Activated CD4-positive, CD25-positive, alpha-beta regulatory T cell treated with anti-CD3 and anti-CD28 coated beads, Interleukin-2, amount 50 U/mL, for 72 hours (primary cell): ENCODE results near the gene TRNAU1AP.
"Not testable (repeated sequence)": the region's sequence is repeated elsewhere in the genome, so short reads cannot be mapped to it uniquely, and the experiment has no call there.

Source experiments
- DNase-seq: peaks from one replicate; pipeline ENCODE4 v3.0.0; 2021

Gene TRNAU1AP

DNA sequence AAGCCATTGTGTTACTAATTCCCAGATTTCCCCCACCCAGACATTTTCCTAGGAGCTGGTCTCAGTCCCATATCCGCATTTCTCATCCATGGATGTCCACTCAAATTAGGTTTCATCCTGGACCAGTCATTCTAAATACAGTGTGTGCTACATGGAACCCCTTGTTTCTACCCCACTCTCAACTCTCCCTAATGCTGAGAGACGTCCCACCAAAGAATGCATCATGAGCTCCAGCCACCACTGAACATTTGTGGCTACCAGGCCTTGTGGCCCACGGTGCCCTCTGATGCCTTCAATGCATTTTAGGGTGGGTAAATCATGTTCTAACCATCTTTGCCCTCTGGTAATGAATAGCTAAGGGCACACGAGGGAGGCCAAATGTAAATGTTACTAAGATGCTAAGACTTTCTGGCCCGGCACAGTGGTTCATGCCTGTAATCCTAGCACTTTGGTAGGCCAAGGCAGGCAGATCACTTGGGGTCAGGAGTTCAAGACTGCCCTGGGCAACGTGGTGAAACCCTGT, 25.9 kb downstream of the TRNAU1AP start:
- DNase-seq: no peak

GRCh38 chr1:28579401-28579800, 26.5 kb downstream of the TRNAU1AP start:
- no peak for DNase-seq

DNA sequence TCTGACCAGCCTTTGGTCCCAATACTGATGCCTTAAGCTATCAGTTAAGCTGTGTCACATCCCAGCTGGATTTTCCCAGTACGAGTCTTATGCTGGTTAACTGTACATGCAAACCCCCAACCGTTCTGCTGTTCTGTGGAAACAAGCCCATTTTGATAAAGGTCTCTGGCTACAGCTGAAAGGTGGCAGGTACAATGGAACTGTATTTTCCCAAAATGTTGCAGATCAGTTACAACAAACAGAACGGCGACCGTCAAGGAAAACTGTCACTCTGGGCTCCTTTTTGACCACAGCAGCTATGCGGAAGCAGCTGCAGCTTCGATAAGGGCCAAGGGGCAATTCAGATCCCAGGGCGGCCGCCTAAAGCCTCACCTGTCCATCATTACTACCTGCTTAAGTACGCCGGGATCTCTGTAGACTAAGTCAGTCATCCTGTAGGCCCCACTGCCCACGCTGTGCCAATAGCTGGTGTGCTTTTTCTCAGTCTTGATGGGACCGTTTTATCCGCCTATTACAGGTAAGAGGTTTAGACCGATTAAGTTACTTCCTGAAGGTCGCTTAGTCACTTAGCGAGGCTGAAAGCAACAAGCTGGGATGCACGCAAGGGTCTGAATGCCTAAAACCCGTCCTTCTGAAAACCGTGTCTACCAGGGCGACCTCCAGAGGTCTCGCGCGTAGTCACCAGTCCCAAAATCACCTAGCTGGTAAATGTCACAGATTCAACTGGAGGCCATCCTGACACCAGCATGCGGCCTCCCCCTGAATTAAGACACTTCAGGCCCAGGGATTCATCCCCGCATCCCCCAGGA, 28.0 kb downstream of the TRNAU1AP start:
- DNase-seq: no peak

DNA sequence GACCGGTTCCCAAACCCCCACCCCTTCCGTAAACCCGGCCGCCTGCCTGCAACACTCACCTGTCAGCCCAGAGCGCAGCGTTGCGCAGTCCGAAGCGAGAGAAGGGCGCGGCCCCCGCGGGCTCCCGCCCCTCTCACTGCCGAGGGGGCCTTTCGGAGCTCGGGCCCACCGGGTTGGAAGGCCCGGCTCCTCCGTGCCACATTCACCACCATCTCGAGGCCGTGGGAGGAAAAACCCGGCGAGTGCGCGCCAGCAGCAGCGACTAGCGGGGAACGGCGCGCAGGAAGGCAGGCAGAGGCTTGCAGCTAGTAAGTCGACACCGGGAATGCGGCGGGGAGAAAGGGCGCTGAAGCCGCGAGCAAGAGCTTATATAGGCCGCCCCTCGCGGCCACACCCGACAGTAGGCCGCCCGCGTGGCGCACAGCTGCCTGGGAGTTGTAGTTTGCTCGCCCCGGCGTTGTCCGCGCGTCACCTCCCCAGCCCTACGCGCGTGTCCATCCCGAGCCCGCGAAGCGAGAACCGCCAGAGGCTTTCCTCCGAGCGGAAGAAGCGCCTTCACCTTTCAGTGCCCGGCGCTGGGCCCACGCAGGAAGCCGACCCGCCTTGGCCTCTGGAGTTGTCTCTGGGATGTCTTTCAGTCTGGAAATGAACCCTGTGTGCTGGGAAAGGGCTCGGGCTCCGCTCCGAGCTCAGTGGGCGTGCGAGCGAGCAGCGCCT, 28.8 kb downstream of the TRNAU1AP start:
- DNase-seq: peak; percentile 93

DNA sequence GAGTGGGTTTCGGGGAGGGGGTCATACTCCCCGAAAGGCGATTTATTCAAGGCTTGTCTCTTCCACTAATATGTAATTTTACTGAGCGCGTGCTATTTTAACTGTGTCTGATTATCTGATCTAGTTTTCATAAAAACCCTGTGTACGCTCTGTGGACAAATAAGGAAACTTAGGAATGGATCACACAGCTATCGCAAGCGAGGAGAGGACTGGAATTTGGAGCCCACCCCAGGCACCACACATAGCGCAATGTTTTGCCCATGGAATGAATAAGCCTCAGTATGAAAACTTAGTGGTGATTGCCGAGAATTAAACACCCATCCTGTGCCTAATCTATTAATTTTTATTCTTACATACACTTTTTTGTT, 29.3 kb downstream of the TRNAU1AP start:
- DNase-seq: no peak

GRCh38 chr1:28586585-28587391, 33.9 kb downstream of the TRNAU1AP start:
- DNase-seq: not testable (repeated sequence)

- DNase-seq: no peak
Observed at GRCh38 chr1:28591708-28592320, 38.9 kb downstream of the TRNAU1AP start, which contains the start of gene RAB42. TSS of gene RAB42 (plus strand) at chr1:28592265. CDS start at chr1:28592512, 247 bp downstream.

GRCh38 chr1:28592321-28593071, 39.6 kb downstream of the TRNAU1AP start:
- no peak for DNase-seq

DNA sequence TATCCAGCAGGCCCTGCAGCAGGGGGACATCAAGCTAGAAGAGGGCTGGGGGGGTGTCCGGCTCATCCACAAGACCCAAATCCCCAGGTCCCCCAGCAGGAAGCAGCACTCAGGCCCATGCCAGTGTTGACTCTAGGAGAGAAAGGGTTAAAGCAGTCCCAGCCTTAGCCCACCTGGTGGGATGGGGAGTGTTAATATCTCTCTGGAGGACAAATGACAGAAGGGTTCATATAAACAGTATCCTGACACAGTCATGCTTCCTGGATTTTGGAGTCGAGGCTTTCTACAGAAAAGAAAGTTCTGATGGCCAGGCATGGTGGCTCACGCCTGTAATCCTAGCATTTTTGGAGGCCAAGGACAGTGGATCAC, 41.1 kb downstream of the TRNAU1AP start:
- DNase-seq: not testable (repeated sequence)

DNA sequence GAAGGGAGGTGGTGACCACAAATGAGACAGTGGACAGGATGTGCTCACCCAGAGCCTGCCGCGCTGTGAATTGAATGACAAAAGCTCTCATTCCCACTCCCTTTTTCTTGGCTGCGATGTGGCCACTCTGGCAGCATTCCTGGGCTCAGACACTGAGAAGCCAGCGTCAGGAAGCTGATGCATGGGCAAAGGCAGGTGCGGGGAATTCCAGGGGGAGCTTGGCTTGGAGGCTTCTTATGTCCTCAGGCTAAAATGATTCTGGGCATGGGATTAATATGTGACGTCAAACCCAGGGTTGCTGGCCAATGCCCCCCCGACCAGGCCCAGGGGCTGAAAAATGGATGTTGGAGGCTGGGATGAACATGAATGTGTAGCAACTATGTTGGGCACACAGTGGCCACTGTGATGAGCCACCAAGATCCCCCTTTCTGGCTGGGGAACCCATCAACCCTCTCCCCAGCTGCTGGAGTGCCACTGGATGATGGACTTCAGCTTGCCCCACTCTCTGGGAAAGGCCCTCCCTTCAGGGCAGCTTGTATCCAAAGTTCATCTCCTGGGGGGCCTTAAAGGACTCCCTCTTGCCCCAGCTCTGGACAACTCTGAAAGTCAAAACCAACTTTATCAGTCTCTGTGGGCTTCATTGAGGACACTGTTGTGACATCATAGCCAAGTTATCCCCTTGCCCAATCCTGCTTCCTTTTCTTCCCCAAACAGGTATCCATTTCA, 42.0 kb downstream of the TRNAU1AP start:
- DNase-seq: not testable (repeated sequence)

GRCh38 chr1:28595412-28596191, 42.7 kb downstream of the TRNAU1AP start:
- no peak for DNase-seq

- DNase-seq: not testable (repeated sequence)
Observed at GRCh38 chr1:28596276-28596675, 43.4 kb downstream of the TRNAU1AP start.

- no peak for DNase-seq
Observed at GRCh38 chr1:28601696-28602095, 48.8 kb downstream of the TRNAU1AP start.

- no peak for DNase-seq
Observed at GRCh38 chr1:28602536-28603439, 49.9 kb downstream of the TRNAU1AP start.

GRCh38 chr1:28604411-28604810, 51.5 kb downstream of the TRNAU1AP start:
- no peak for DNase-seq

DNA sequence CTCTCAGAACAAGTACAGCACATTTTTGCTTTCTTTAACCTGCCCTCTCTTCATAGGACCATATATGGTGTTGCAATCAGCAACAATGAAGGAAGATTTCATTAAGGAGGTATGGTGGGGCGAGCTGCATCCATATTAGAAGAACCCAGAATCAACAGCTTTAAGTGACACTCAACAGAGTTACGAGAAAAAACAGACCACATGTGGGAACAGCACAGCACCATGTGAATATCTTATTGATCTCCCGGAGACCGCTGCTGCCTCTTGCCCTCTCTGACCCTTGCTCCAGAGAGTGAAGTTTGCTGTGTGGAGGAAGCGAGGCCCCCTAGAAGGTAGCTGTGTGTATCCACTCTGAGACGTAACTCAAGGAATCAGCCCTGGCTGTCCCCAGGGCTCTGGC, 52.1 kb downstream of the TRNAU1AP start:
- DNase-seq: no peak

DNA sequence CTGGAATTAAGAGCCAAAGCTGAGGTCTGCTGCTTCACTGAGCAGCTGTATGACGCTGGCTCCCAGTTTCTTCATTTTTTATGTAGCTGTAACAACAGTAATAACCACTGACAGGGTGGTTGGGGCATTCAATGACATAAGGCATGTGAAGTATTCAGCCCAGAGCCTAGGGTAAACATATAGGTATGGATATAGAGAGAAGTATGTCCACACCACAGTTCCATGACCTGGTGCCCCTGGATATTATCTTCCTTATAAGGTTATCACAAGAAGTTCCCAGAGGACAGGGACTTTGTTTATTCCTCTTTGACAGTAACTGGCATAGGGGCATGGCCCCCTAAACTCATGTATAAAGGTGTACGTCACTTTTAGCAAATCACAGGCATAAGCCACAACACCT, 53.9 kb downstream of the TRNAU1AP start:
- no peak for DNase-seq

GRCh38 chr1:28613175-28613574, 60.3 kb downstream of the TRNAU1AP start:
- no peak for DNase-seq
